CD4-positive, alpha-beta T cell treated with Interferon alpha-2 for 1 hour (primary cell): ENCODE data around the gene GPR39.

Source experiments
- DNase-seq, 2 donors: peaks; one replicate each; pipeline ENCODE4 v3.0.0-alpha.2; 2020 to 2022

Gene GPR39

DNA sequence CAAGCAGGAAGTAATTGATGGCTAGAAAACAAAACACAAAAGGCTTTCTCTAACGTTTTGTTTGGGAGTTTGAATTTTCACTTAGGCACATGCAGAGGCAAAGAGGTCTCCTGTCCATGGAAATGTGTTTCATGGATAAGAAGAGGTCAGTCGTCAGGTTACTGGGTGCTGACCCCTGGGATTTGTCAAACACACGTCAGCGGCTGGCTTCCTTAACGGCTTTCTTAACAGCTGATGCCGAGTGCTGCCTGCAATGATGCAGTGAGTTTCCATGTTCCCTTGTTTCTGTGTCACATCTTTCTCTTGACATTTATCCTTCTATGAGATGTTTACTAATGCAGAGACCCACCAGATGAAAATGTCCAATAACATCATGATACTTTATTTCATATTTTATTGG lies 31.7 kb downstream of the GPR39 start:
- no peak for DNase-seq

DNA sequence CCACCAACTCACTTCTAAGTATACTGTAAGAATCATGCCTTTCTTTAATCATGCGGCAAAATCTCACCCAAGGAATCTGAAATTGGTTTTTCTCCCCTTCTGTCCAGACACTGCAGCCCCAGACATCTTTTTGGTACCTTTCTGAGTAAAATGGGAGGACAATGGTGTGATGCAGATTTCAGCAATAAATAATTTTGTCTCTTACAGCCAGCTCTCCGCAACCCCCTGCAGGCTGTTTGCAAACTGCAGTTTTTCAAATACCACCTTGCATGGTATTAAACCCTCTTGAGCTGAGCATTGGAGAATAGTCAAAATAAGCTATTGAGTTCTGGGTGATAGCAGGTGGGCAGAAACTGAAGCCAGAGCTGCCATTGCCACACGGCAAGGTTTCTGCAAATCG lies 32.2 kb downstream of the GPR39 start:
- DNase-seq, result no peak

DNA sequence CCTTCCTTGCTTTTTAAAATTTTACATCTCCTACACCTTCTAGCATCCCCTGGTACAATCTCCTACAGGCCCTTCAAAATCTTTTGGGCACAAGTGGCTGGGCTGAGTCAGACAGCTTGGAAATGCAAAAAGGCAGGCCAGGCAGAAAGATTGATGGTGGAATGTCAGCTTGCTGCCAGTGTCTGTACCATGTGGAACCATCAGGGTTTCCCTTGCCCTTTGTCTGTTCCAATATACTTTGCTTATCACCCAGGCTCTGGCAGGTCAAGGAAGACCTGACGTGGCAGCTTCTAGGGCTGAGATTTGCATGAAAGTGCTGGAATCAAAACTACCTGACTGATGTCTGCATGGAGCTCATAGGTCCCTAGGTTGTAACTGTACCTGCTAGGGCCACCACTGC lies 33.3 kb downstream of the GPR39 start:
- no peak for DNase-seq

DNA sequence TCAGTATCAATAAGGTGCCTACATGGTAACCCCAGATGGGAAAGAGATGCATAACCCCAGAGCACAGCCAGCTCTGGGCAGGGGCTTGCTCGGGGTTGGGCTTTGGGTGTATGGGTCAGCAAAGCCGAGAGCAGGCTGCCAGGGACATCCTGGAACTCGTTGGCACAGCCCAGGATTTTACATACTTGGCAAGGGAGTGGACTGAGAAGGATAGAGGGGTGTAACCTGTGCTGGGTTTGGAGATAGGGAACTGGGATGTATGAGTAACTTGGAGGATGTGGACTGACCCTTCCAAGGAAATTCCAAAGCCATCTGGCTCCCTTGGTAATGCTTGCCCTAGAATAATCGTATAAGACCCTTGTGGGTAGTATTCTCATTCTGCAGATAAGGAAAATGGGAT lies 44.2 kb downstream of the GPR39 start:
- no peak for DNase-seq

DNA sequence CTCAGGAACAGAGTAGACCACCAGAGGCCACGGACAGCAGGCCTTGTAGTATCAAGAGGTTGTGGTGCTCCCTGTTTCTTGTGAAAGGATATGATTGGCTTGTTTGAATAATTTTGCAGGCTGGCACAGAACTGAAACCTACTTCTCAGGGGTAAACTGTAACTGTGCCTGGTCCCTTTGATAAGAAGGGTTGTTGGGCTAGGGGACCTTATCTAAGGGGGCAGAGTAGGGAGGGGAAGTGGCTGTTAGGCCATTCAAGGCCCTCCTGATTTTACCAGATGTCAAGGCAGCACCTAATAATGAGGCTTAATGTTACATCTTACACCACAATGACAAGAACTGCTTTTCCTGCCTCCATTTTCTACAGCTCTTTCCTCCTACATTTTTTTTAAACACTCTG lies 45.6 kb downstream of the GPR39 start:
- no peak for DNase-seq

DNA sequence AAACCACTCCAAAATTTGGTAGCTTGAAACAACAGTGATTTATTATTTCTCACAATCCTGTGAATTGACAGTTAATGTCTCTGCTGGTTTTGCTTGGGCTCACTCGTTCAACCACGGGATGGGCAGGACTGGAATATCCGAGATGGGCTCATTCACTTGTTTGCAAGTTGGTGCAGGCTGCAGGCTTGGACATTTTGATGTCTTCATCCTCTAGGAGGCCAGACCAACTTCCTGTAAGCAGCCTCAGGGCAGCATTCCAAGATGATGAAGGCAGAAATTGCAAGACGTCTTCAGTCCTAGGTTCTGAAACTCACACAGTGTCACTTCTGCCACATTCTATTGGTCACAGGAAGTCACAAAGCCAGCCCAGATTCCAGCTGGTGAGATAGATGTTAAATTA lies 47.1 kb downstream of the GPR39 start:
- no peak for DNase-seq

DNA sequence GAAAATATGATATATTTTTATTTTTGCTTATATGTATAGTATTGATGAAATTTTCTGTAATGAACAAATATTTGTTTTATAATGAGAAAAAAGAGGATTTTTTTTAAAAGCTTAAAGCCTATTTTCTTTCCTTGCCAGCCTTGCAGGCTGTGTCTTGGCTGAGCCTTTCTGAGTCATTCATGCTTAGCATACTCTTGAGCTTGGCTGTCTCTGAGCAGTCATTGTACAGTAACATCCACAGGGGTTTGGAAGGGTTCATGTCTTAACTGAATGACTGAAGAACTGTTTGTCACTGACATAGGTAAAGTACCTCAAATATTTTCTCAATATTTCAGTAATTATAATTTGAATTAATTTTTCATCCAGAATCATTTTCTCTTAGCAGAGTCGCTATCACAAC lies 49.3 kb downstream of the GPR39 start:
- no peak for DNase-seq

DNA sequence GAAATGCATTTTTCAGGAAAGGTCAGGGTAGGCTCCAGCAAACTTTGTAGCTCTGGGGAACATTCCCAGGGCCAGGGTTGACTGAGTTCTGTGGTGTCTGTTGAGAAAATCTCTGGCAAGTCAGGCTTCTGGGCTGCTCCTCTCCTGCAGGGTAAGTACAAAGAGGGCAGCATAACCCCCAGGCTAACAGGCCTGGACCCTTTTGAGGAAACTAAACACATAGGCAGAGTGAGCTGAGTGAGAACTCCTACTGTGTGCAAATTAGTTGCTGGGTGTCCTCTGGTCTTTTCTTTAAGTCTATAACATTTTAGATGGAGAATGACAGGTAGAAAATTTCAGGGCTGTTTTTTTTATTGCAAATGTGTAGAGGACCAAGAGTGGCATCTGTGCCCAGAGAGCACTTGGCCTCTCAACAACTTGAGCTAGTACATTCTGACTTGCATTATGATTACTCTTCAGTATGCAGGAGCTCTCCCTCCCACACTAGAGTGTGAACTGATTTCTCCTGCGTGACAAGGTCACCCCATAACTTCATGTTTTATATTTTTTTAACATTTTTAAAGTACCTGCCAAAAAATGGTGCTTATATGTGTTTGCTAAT lies 49.9 kb downstream of the GPR39 start:
- no peak for DNase-seq

DNA sequence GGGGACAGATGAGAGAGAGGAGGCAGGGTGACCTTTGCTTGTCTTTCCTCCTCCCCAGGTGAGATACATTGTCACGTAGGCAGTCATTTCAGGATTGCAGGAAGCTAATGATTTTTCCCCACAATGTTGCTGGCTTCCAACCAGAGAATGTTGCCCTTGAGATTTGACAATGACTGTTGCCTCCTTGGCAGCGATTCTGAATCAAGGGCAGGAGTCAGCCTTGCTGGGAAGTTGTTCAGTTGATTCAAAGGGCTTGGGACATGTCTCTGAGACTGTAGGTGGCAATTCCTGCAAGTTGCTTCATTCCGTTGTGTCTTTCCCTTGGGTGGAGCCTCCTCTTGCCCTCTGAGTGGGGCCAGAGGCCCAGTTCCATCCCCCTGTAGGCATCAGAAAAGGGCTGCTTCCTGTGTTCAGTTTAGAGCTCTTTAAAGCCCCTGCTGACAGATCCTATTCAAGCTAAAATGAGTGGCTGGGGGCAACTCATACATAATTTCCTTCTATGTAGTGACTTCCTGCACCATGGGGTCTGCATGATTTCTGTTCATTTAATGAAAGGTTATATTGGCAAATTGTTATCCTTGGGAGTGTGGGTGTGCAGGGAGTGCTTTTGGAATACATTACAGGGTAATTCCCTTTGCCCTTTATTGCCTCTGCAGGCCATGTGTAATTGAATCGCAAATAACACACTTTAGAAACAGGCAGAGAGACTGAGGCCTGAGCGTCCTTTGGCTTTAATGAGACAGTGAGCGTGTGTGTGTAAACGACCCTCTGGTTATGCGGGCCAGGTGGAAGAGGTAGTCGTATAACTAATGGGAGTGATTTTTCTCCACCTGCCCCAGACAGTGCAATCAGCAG lies 52.4 kb downstream of the GPR39 start:
- DNase-seq, result no peak

DNA sequence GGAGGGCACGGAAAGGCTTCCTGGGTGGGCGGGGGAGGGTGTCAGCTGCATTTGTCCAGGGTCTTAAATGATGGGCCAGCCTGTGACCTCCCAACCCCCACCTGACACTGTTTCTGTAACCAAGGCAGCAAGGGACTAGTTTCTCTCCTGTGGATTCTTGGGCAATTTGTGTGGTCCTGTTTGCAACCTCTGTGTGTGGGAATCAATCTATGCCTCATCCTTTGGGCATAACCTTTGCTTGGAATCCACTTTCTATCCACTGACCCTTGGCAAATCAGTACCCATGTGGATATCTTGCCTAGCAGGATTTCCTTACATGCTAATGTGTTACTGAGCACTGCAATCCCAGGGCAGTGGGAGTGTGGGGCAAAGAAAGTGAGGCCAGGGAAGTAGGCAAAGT lies 54.1 kb downstream of the GPR39 start:
- no peak for DNase-seq

DNA sequence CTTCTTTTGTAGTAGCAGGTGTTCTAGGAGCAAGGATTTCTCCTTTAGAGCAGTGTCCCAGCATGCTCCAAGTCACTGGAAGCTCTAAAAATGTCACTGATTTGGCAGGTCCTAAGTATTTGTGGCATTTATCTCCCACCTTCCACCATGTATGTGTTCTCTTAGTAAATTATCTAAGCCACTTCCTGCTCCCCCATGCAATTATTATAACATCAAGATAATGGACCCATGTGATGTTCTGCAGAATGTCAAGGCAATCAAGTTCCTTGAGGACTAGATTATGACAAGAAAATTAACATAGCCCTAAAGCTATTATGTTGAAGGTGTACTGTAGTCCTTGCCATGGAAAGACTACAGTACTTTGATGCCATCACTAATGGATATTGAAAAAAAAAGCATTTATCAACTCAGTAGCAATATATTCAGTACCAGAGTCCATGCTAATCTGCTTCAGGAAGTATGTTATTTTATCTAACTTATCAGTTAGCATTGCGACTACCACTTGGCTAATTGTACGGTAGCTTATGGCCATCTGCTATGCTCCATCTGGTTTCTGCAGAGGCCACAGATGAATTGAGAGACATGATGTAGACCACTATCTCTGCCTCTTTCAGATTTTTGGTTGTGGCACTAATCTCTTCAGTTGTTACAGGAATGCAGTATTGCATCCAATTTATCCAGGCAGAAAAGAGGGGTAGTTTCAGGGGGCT lies 56.7 kb downstream of the GPR39 start:
- no peak for DNase-seq

DNA sequence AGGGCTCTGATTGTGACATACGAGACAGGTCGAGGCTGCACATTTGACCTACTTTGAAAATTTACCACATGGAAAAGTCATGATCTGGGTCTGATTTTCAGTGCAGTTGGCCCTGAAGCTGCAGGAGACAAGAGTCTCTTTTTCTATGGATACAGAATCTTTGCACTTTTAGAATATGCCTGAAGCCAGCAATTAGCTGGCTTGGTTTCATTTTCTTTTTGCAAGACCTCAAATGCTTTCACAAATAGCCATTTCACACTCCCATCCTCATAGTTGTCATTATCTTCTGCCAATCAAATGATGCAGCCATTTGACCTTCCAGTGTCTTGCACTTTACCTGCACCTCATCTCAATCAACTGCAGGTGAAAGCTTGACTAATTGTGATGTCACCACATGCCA lies 59.0 kb downstream of the GPR39 start:
- DNase-seq, result no peak

DNA sequence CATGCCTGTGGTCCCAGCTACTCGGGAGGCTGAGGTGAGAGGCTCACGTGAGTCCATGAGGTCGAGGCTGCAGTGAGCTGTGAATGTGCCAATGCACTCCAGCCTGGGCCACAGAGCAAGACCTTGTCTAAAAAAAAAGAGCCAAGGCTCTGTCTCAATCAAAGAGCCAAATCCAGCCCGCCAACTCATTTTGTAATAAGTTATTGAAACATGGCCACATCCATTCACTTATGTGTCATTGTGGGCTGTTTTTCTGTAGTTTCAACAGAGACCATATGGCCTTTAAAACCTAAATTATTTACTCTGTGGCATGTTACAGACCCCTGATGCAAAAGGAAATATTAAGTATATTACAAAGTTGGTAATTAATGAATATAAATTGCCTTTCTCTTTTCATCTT lies 60.8 kb downstream of the GPR39 start:
- DNase-seq, result no peak

DNA sequence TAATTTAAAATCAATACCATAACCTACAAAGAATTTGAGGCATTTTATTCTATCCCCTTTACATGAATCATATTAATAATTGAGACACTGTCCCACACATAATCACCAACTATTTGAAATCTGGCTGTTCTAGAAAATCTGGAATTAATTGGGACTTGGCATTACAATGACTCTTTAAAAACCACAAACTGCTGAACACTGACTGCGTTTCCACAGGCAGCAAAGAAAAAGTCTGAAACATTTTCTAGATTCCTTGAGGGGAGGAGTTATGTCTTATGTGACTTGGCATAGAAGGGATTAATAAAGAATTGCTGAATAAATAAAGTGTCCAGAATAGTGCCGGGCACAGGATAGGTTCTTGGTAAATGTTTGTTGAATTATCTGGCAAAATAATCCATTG lies 61.4 kb downstream of the GPR39 start:
- no peak for DNase-seq

DNA sequence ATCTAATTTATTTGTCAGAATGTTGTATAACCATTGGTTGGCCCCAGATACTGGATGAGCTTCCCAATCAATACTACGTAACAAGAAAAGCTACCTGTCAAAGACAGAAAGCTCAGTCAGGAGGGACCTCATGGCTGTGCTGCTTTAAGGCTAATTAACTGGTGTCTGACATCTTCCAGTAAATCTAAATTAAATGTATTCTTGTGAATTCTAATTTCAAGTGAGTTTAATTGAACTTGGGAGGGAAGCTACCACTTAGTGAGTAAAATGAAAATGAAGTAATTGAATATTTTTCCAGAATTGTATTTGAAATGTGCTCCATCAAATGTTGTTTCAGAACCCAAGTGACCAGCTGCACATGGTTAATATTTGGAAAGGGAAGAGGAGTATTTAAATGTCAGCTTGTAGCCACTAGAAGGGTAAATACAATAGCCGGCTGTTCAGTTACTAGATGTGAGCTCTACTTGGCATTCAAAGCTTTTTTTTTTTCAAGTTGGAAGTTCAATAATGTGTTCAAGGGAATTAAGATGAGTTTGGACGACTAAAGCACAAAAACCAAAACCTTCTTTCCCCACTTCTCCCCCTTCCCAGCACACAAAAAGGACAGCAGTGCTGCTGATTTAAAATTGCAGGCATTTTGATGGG lies 62.0 kb downstream of the GPR39 start:
- no peak for DNase-seq

DNA sequence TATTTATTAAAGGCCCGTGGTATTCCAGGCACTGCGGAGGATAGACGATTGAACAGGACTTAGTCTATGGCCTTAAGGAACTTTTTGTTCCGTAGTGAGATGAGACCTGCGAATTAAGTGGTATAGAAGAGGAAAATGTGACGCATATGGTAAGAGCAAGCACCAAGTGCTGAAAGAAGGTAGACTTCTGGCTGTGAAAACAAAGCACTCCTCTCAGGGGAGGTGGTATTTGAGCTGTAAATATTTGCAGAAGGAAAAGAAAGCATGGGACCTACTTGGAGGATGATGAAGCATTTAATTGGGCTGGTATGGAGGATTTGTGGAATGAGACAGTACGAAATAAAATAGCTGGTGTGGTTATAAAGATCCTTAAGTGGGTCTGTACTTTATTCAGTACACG lies 62.5 kb downstream of the GPR39 start:
- DNase-seq, result no peak

DNA sequence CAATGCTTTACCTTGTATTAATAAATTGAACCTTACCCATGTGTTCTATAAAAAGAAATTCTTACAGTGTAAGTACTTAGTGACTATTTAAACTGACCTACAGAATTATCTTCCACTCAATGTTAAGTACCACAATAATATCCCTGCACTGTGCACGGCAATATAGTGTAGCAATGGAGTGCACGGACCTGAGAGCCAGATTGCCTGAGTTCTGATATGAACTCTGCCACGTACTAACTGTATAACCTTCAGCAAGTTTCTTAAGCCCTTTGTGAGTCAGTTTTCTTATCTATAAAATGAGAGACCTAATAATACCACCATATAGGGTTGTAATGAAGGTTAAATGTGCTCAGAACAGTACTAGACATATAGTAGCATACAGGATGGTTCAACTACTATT lies 66.2 kb downstream of the GPR39 start:
- DNase-seq, result no peak

DNA sequence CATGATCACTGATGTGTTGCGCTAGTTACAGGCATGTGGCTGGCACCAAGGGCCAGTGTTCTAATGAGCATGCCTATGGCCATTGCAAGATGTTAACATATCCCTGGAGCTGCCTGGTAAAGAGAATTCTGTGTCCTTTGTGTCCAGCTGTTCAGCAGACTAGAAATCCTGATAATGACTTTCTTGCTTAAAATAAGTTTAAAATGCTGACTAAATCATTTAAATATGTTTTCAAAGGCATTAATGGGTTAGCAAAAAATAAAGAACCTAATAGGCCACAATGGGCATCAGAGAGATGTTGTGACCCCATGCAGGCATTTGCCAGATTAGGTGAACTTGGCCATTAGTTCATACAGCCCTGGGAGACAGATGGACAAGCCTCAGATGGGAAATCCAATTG lies 67.5 kb downstream of the GPR39 start:
- DNase-seq, result no peak

DNA sequence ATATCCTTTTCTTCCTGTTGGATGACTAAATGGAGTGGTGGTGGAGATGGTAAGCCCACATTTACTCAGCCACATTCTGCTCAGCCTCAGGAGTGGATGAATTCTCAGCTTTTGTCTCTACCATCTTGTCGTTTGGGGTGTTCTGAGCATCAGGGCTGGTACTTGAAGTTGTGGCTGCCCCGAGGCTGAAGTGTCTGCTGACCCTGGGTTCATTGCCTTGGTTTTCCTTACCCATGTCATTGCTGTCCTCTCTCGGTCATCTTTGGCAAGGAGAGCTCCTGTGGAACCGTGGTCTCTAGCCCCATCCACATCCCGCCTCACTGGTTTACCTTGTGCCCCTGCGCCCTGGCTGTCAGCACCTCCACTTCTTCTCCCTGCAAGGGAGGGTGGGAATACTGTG lies 71.9 kb downstream of the GPR39 start:
- no peak for DNase-seq

DNA sequence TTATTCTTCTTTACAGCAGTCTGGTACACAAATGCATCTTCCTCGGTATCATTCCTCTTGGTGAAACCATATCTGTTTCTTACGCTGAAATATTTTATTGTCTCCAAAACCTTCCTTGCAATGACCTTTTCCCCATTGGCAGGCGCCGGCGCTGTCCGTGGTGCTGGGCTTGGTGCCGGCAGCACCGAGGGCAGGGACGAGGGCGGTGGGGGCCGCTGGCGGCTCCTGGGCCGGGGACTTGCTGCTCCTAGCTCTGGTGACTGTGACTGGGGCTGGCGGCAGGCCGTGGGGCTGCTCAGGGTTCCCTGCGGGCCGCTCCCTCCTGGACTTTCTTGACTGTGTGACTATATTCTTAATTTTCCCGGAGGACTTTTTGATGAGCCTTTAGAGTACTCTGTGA lies 72.5 kb downstream of the GPR39 start:
- DNase-seq, result no peak

DNA sequence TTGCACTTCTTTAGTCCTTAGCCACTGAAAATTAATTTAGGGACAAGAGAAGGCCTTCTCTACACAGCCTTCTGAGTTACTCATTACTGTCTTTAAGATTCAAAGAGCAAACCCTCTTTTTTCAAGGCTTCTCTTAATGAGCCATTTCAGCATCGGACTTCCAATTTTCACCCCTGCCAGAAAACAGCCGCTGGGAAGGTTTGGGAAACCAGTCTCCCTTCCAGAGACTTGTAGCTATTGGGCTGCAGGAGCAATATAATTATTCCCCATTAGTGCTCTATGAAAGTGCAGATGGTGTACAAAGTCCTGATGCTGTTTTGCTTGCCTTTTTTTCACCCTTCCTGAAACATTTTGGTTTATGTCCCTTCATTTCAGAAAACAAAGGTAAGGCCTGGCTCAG lies 79.3 kb downstream of the GPR39 start:
- DNase-seq, result no peak

DNA sequence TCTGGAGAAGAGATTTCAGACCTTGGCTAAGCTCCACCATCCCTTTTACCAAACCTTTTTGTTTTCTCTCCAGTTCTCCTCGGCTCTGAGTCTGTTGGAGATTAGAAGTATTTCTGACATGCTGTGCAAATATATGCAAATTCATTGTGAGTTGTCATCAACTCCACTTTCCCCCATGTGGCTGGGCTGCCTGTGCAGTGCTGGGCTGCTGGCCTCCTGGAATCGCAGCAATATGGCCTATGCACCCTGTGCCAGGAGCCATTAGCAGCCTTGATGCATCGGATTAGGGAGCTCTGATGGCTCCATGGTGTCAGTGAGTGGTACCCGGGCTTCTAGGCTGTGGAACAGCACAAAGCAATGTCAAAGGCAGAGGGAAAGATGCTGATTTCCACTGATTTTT lies 80.0 kb downstream of the GPR39 start:
- DNase-seq, result no peak

DNA sequence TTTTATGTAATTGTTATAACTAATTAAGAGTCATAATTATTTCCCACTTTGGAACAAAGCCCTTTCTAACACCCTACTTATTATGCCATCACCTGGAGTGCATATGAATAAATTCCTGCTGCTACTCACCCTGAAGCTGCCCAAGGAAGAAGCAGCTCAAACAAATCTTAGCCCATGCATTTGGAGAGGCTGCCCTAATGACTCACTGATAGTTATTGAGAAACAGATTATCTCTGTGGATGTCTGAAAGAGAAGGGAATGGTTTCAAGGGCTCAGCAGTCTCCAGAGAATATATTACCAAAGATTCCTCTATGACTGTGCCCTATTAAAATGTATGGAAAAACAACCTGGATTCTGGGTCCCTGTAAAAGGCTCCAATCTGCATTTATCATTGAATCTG lies 81.0 kb downstream of the GPR39 start:
- no peak for DNase-seq

DNA sequence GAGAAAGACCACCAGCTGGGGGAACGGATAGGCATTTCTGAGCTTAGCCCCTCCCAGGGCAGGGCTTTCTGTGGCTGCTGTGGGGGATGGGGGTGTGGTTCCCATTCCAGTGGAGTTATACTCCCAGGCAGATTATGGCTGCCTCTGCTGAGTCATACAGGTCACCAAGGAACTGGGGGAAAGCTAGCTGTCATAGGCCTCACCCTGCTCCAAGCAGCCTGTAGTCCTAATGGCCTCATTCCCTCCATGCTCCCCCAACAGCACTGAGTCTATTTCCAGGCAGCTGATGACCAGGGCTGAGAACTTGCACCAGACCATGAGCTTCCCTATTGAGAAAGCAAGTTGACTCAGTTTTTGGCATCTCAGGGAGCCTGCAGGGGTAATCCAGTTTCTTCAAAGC lies 87.1 kb downstream of the GPR39 start:
- no peak for DNase-seq
